Panc1 (cell line): ENCODE results near the gene MC1R.

Source experiments
- POLR2AphosphoS5 ChIP-seq: IDR thresholded peaks from 2 replicates; pipeline ENCODE4 v1.6.1; 2012; ENCODE audit warnings: mild to moderate bottlenecking, low read depth, low read length, moderate library complexity
- TCF7L2 ChIP-seq: IDR thresholded peaks from 2 replicates; pipeline ENCODE4 v1.6.1; 2011; ENCODE audit warnings: mild to moderate bottlenecking, low read depth, low read length, inconsistent platforms
- TF ChIP-seq, protein P1 (sequence below): fragments of 450-650 bp; IDR thresholded peaks from 2 replicates; pipeline ENCODE4 v1.5.1; 2017; ENCODE audit warnings: mild to moderate bottlenecking
- TF ChIP-seq, protein P2 (sequence below), 2 experiments: IDR thresholded peaks; 2 replicates each; pipeline ENCODE4 v1.6.1; 2011 to 2012; ENCODE audit warnings: low read depth in 2 of 2, control low read depth in 1 of 2, low read length in 1 of 2, mild to moderate bottlenecking in 1 of 2, moderate library complexity in 1 of 2; ENCODE audit not compliant: insufficient read depth in 1 of 2

DNA sequence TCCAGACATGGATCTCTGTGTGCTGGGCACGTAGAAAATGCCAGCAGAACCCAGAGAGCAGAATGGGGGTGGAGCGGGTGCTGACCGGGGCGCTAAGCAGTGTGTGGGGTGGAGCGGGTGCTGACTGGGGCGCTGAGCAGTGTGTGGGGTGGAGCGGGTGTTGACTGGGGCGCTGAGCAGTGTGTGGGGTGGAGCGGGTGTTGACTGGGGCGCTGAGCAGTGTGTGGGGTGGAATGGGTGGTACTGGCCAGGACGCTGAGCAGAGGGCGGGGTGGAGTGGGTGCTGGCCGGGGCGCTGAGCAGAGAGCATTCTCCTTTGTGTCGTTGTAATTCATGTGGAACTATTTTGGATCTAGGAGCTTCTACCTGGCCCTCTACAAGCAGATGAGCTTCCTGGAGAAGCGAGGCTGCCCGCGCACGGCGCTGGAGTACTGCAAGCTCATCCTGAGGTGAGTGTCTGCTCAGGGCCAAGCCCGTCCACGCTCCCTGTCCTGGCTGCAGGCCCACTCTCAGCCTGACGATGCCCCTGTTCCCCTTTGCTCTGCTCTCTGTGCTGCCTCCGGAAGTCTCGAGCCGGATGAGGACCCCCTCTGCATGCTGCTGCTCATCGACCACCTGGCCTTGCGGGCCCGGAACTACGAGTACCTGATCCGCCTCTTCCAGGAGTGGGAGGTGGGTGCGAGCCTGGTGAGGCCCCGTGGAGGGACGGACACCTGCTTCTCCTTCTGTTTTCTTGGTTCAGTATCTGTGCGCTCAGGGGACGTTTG is 20.3 kb upstream of the MC1R start:
- TF ChIP-seq, protein P1, sequence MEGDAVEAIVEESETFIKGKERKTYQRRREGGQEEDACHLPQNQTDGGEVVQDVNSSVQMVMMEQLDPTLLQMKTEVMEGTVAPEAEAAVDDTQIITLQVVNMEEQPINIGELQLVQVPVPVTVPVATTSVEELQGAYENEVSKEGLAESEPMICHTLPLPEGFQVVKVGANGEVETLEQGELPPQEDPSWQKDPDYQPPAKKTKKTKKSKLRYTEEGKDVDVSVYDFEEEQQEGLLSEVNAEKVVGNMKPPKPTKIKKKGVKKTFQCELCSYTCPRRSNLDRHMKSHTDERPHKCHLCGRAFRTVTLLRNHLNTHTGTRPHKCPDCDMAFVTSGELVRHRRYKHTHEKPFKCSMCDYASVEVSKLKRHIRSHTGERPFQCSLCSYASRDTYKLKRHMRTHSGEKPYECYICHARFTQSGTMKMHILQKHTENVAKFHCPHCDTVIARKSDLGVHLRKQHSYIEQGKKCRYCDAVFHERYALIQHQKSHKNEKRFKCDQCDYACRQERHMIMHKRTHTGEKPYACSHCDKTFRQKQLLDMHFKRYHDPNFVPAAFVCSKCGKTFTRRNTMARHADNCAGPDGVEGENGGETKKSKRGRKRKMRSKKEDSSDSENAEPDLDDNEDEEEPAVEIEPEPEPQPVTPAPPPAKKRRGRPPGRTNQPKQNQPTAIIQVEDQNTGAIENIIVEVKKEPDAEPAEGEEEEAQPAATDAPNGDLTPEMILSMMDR, result no peak
- no peak for TF ChIP-seq POLR2AphosphoS5
- TF ChIP-seq, protein P2, sequence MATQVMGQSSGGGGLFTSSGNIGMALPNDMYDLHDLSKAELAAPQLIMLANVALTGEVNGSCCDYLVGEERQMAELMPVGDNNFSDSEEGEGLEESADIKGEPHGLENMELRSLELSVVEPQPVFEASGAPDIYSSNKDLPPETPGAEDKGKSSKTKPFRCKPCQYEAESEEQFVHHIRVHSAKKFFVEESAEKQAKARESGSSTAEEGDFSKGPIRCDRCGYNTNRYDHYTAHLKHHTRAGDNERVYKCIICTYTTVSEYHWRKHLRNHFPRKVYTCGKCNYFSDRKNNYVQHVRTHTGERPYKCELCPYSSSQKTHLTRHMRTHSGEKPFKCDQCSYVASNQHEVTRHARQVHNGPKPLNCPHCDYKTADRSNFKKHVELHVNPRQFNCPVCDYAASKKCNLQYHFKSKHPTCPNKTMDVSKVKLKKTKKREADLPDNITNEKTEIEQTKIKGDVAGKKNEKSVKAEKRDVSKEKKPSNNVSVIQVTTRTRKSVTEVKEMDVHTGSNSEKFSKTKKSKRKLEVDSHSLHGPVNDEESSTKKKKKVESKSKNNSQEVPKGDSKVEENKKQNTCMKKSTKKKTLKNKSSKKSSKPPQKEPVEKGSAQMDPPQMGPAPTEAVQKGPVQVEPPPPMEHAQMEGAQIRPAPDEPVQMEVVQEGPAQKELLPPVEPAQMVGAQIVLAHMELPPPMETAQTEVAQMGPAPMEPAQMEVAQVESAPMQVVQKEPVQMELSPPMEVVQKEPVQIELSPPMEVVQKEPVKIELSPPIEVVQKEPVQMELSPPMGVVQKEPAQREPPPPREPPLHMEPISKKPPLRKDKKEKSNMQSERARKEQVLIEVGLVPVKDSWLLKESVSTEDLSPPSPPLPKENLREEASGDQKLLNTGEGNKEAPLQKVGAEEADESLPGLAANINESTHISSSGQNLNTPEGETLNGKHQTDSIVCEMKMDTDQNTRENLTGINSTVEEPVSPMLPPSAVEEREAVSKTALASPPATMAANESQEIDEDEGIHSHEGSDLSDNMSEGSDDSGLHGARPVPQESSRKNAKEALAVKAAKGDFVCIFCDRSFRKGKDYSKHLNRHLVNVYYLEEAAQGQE (IDR thresholded peaks at IDR 0.05; ENCODE audit: insufficient read depth in 1 of 2, low read depth in 2 of 2, low read length in 1 of 2), result no peak
- TF ChIP-seq TCF7L2, result no peak
